K562 (cell line): ENCODE data around the gene ASIC1. TPM values are rescaled to one million over a fixed set of nuclear protein-coding genes. Genes with fewer than 3 reads are reported as not detected.

Source experiments
- ARID1B ChIP-seq: fragments of 450-650 bp; IDR thresholded peaks from 2 replicates; pipeline ENCODE4 v1.6.1; 2016; ENCODE audit warnings: antibody characterized with exemption, mild to moderate bottlenecking, inconsistent platforms
- ERF ChIP-seq: fragments of 450-650 bp; formaldehyde crosslinking; IDR thresholded peaks from 2 replicates; pipeline ENCODE4 v1.4.0; 2020; ENCODE audit warnings: mild to moderate bottlenecking, mixed read lengths
- FUS ChIP-seq: fragments of 200-400 bp; formaldehyde crosslinking; optimal IDR thresholded peaks from 2 replicates; pipeline ENCODE3; 2017; ENCODE audit warnings: low read depth, low read length
- GATA2 ChIP-seq: sonication (generic); formaldehyde crosslinking; IDR thresholded peaks from 2 replicates; pipeline ENCODE4 v1.4.0; 2020; ENCODE audit warnings: mild to moderate bottlenecking, missing genetic modification reagents
- KDM5B ChIP-seq: fragments of 200-600 bp; sonication (generic); IDR thresholded peaks from 2 replicates; pipeline ENCODE4 v1.6.1; 2012; ENCODE audit warnings: low read depth, mild to moderate bottlenecking, moderate library complexity, low read length, control low read depth, inconsistent platforms; ENCODE audit not compliant: insufficient replicate concordance
- MAZ ChIP-seq, 2 experiments: fragments of 450-650 bp in 1 of 2; sonication (generic) in 1 of 2; formaldehyde crosslinking; IDR thresholded peaks in 1 of 2; conservative IDR thresholded peaks in 1 of 2; 2 replicates each; pipeline versions ENCODE4 v1.4.0 to v1.5.0; 2020; ENCODE audit warnings: mild to moderate bottlenecking in 1 of 2, missing genetic modification reagents in 1 of 2
- MEIS2 ChIP-seq: fragments of 450-650 bp; IDR thresholded peaks from 2 replicates; pipeline ENCODE4 v1.6.1; 2014; ENCODE audit warnings: mild to moderate bottlenecking; ENCODE audit not compliant: partially characterized antibody
- MTF1 ChIP-seq: fragments of 250-450 bp; sonication (Bioruptor Pico); IDR thresholded peaks from 2 replicates; pipeline ENCODE4 v1.9.0; 2021; ENCODE audit warnings: moderate library complexity, mild to moderate bottlenecking, inconsistent platforms, borderline replicate concordance
- PCBP1 ChIP-seq: fragments of 200-400 bp; formaldehyde crosslinking; IDR thresholded peaks from 2 replicates; pipeline ENCODE4 v1.6.1; 2018; ENCODE audit warnings: mild to moderate bottlenecking, low read depth, low read length; ENCODE audit not compliant: poor library complexity, severe bottlenecking
- RAD21 ChIP-seq, 2 experiments: fragments of 250-450 bp in 1 of 2; fragments of 450-650 bp in 1 of 2; sonication (Bioruptor Pico) in 1 of 2; formaldehyde crosslinking in 1 of 2; IDR thresholded peaks in 1 of 2; conservative IDR thresholded peaks in 1 of 2; 2 replicates each; pipeline versions ENCODE4 v1.4.0 to v1.8.0; 2020 to 2022; ENCODE audit warnings: mild to moderate bottlenecking in 2 of 2, moderate library complexity in 1 of 2
- ZNF766 ChIP-seq: fragments of 200-800 bp; sonication (Bioruptor generic); conservative IDR thresholded peaks from 2 replicates; pipeline ENCODE4 v1.6.1; 2016; ENCODE audit warnings: missing genetic modification characterization, missing compliant biosample characterization
- polyA plus RNA-seq, 8 experiments: library from polyadenylated mRNA; depleted of rRNA in 4 of 8; stranded (reverse) in 5 of 8; unstranded in 3 of 8; fragments of >200 nt; fragmentation: Nextera tagmentation in 2 of 8; fragmentation: Illumina TruSeq in 1 of 8; extraction: Ambion mirVana in 2 of 8; extraction: Trizol in 1 of 8; gene quantifications; 2 replicates each; pipeline versions ENCODE4 v1.2.1 to v1.2.3, GENCODE V29; 2011 to 2014; ENCODE audit warnings: inconsistent platforms in 1 of 8, missing spikeins in 1 of 8
- total RNA-seq, 7 experiments: library from RNA; depleted of rRNA in 6 of 7; stranded (reverse); fragments of >200 nt in 6 of 7; fragmentation: Illumina TruSeq in 2 of 7; extraction: Trizol in 2 of 7; gene quantifications; 2 replicates each; pipeline versions ENCODE4 v1.2.1 to v1.2.3, GENCODE V29; 2011 to 2021; ENCODE audit warnings: low replicate concordance in 1 of 7
- TF ChIP-seq, protein P1 (sequence below): fragments of 250-450 bp; sonication (Bioruptor Pico); IDR thresholded peaks from 2 replicates; pipeline ENCODE4 v1.5.0; 2021
- TF ChIP-seq, protein P2 (sequence below): fragments of 450-650 bp; IDR thresholded peaks from 2 replicates; pipeline ENCODE4 v1.6.1; 2018; ENCODE audit not compliant: partially characterized antibody
- TF ChIP-seq, protein P3 (sequence below): fragments of 250-450 bp; sonication (Bioruptor Pico); IDR thresholded peaks from 2 replicates; pipeline ENCODE4 v1.4.0; 2020; ENCODE audit warnings: mild to moderate bottlenecking, moderate library complexity
- TF ChIP-seq, protein P4 (sequence below): fragments of 250-450 bp; sonication (Bioruptor Pico); IDR thresholded peaks from 2 replicates; pipeline ENCODE4 v1.8.0; 2022; ENCODE audit warnings: inconsistent platforms, mild to moderate bottlenecking, moderate library complexity, borderline replicate concordance
- TF ChIP-seq, protein P5 (sequence below): IDR thresholded peaks from 2 replicates; pipeline ENCODE4 v1.6.1; 2011; ENCODE audit warnings: borderline replicate concordance, low read depth, mild to moderate bottlenecking, moderate library complexity, low read length; ENCODE audit not compliant: insufficient read depth, poor library complexity, severe bottlenecking

The ASIC1 gene
- total and polyA plus RNA-seq, 9 of the 15 experiments (the other 6 are each of a cell fraction or from before 2014, with no cell fraction given) = 0.01 to 1.7 (median 0.45) TPM

DNA sequence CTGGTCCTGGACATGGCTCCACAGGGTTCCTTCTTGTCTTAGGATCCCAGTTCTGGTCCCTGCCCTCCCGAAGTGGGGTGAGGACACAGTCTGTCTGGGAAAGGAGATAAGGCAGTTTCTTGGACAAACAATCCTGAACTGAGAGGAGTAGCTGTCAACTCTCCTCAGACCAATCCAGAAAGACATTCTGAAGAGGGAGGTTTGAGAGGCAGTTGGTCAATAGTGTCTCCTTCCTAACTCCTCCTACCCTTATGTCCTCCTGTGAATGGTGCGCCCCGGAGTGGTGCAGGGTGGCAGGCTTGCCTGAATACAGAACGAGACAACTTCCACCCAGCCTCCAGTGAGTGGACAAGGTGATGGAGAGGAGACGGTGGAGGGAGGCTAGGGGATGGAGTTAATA, 15.4 kb upstream of the ASIC1 start (continued):
- TF ChIP-seq KDM5B = no peak
- no peak for TF ChIP-seq FUS
- peak; percentile 58; the same call in 1 of the 2 replicates for TF ChIP-seq ZNF766 (CRISPR knock-in tag)
- no peak for TF ChIP-seq MTF1
- TF ChIP-seq, protein P1, sequence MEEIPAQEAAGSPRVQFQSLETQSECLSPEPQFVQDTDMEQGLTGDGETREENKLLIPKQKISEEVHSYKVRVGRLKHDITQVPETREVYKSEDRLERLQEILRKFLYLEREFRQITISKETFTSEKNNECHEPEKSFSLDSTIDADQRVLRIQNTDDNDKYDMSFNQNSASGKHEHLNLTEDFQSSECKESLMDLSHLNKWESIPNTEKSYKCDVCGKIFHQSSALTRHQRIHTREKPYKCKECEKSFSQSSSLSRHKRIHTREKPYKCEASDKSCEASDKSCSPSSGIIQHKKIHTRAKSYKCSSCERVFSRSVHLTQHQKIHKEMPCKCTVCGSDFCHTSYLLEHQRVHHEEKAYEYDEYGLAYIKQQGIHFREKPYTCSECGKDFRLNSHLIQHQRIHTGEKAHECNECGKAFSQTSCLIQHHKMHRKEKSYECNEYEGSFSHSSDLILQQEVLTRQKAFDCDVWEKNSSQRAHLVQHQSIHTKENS (CRISPR knock-in tag) = no peak
- TF ChIP-seq ERF (CRISPR knock-in tag) = no peak
- TF ChIP-seq MAZ (CRISPR knock-in tag; conservative IDR thresholded peaks at IDR 0.05 in 1 of 2, IDR thresholded peaks at IDR 0.05 in 1 of 2) = 0 out of 4 replicates have a peak, but pooled peaks of 1 of the 2 experiments have one; percentile 10
- TF ChIP-seq, protein P2, sequence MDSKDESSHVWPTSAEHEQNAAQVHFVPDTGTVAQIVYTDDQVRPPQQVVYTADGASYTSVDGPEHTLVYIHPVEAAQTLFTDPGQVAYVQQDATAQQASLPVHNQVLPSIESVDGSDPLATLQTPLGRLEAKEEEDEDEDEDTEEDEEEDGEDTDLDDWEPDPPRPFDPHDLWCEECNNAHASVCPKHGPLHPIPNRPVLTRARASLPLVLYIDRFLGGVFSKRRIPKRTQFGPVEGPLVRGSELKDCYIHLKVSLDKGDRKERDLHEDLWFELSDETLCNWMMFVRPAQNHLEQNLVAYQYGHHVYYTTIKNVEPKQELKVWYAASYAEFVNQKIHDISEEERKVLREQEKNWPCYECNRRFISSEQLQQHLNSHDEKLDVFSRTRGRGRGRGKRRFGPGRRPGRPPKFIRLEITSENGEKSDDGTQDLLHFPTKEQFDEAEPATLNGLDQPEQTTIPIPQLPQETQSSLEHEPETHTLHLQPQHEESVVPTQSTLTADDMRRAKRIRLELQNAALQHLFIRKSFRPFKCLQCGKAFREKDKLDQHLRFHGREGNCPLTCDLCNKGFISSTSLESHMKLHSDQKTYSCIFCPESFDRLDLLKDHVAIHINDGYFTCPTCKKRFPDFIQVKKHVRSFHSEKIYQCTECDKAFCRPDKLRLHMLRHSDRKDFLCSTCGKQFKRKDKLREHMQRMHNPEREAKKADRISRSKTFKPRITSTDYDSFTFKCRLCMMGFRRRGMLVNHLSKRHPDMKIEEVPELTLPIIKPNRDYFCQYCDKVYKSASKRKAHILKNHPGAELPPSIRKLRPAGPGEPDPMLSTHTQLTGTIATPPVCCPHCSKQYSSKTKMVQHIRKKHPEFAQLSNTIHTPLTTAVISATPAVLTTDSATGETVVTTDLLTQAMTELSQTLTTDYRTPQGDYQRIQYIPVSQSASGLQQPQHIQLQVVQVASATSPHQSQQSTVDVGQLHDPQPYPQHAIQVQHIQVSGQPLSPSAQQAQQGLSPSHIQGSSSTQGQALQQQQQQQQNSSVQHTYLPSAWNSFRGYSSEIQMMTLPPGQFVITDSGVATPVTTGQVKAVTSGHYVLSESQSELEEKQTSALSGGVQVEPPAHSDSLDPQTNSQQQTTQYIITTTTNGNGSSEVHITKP = peak; percentile 89
- peak; percentile 72; the same call in 1 of the 2 replicates for TF ChIP-seq GATA2 (CRISPR knock-in tag)
- TF ChIP-seq, protein P3, sequence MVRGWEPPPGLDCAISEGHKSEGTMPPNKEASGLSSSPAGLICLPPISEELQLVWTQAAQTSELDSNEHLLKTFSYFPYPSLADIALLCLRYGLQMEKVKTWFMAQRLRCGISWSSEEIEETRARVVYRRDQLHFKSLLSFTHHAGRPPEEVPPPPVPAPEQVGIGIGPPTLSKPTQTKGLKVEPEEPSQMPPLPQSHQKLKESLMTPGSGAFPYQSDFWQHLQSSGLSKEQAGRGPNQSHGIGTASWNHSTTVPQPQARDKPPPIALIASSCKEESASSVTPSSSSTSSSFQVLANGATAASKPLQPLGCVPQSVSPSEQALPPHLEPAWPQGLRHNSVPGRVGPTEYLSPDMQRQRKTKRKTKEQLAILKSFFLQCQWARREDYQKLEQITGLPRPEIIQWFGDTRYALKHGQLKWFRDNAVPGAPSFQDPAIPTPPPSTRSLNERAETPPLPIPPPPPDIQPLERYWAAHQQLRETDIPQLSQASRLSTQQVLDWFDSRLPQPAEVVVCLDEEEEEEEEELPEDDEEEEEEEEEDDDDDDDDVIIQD (CRISPR knock-in tag) = no peak
- no peak for TF ChIP-seq PCBP1
- TF ChIP-seq MEIS2 = peak; percentile 72
- peak; percentile 91 for TF ChIP-seq ARID1B
- 0 out of 4 replicates have a peak, but pooled peaks of 1 of the 2 experiments have one; percentile 14 for TF ChIP-seq RAD21 (CRISPR knock-in tag; conservative IDR thresholded peaks at IDR 0.05 in 1 of 2, IDR thresholded peaks at IDR 0.05 in 1 of 2)
- TF ChIP-seq, protein P4, sequence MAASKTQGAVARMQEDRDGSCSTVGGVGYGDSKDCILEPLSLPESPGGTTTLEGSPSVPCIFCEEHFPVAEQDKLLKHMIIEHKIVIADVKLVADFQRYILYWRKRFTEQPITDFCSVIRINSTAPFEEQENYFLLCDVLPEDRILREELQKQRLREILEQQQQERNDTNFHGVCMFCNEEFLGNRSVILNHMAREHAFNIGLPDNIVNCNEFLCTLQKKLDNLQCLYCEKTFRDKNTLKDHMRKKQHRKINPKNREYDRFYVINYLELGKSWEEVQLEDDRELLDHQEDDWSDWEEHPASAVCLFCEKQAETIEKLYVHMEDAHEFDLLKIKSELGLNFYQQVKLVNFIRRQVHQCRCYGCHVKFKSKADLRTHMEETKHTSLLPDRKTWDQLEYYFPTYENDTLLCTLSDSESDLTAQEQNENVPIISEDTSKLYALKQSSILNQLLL = no peak
- TF ChIP-seq, protein P5, sequence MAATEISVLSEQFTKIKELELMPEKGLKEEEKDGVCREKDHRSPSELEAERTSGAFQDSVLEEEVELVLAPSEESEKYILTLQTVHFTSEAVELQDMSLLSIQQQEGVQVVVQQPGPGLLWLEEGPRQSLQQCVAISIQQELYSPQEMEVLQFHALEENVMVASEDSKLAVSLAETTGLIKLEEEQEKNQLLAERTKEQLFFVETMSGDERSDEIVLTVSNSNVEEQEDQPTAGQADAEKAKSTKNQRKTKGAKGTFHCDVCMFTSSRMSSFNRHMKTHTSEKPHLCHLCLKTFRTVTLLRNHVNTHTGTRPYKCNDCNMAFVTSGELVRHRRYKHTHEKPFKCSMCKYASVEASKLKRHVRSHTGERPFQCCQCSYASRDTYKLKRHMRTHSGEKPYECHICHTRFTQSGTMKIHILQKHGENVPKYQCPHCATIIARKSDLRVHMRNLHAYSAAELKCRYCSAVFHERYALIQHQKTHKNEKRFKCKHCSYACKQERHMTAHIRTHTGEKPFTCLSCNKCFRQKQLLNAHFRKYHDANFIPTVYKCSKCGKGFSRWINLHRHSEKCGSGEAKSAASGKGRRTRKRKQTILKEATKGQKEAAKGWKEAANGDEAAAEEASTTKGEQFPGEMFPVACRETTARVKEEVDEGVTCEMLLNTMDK = peak; percentile 43
